Ovary (tissue), 9 donors: ENCODE results near the gene ZC3H7A. TPM values are rescaled to one million over a fixed set of nuclear protein-coding genes. Genes with fewer than 3 reads are reported as not detected.

ENCODE experiments used
- DNase-seq, 5 donors: peaks; one replicate each; pipeline ENCODE4 v3.0.0-alpha.2; 2019 to 2020
- H3K27ac ChIP-seq, 2 donors: fragments of 200-600 bp; one replicate each; pipeline versions ENCODE4 v1.5.1 to v1.8.0; 2019 to 2022
- H3K27me3 ChIP-seq: fragments of 200-600 bp; one replicate; pipeline ENCODE4 v1.8.0; 2022
- H3K36me3 ChIP-seq: fragments of 200-600 bp; sonication (generic); one replicate; pipeline ENCODE4 v1.5.1; 2019
- H3K4me1 ChIP-seq: one replicate; pipeline ENCODE4 v1.8.1; 2013; ENCODE audit warnings: mild to moderate bottlenecking, moderate library complexity; ENCODE audit not compliant: insufficient read depth
- H3K4me3 ChIP-seq: fragments of 200-600 bp; sonication (generic); one replicate; pipeline ENCODE4 v1.5.1; 2017
- H3K9me3 ChIP-seq, 2 donors: fragments of 200-600 bp in 1 of 2; sonication (generic) in 1 of 2; one replicate each; pipeline versions ENCODE4 v1.5.1 to v1.8.1; 2013 to 2019; ENCODE audit warnings: mild to moderate bottlenecking in 1 of 2, moderate library complexity in 1 of 2
- CTCF ChIP-seq, 3 donors: fragments of 450-650 bp in 2 of 3; fragments of 200-600 bp in 1 of 3; IDR thresholded peaks; one replicate each; pipeline versions ENCODE4 v1.5.1 to v1.8.0; 2016 to 2022; ENCODE audit warnings: antibody characterized with exemption in 3 of 3, mild to moderate bottlenecking in 1 of 3
- EP300 ChIP-seq: sonication (generic); formaldehyde crosslinking; IDR thresholded peaks from one replicate; pipeline ENCODE4 v1.6.1; 2017; ENCODE audit warnings: antibody characterized with exemption
- POLR2A ChIP-seq: fragments of 450-650 bp; IDR thresholded peaks from one replicate; pipeline ENCODE4 v1.6.1; 2017; ENCODE audit warnings: antibody characterized with exemption, mild to moderate bottlenecking, moderate library complexity
- WGBS, 3 donors: extraction: QIAGEN DNeasy Blood & Tissue Kit in 1 of 3; methylation state at CpG; one replicate each; pipeline versions ENCODE4 v1.1.5 to v1.1.7; 2013 to 2017; 5-methylcytosine and 5-hydroxymethylcytosine counted together
- intact Hi-C, 4 donors: fragments of 100-400 bp; cut with DNase I; formaldehyde crosslinking; loops; one replicate each; pipeline versions ENCODE4 v1.11.0 to v1.15.1; 2022 to 2023
- polyA plus RNA-seq, 2 donors: library from polyadenylated mRNA; stranded (reverse); fragments of 200-250 nt in 1 of 2; fragments of 350-450 nt in 1 of 2; fragmentation: Illumina TruSeq in 1 of 2; extraction: RNeasy Lipid Tissue Mini Kit (QIAGEN cat#74804) in 1 of 2; gene quantifications; one replicate each; pipeline ENCODE4 v1.2.3, GENCODE V29; 2013 to 2014
- total RNA-seq, 7 donors: library from RNA; depleted of rRNA in 2 of 7; stranded (reverse); fragments of >200 nt in 2 of 7; fragmentation: NEBNext Ultra II Directional in 3 of 7; extraction: Animal tissue kit (Norgen Biotek cat#: 25700) in 3 of 7; gene quantifications; one replicate each; pipeline versions ENCODE4 v1.1.0 to v1.2.4, GENCODE V29; 2016 to 2023
- donor health status: DM: no; HTN: no; CAD: no; lungs with moderate emphysema.
- donor health status: DM: no; HTN: no; CAD: no.
- donor health status: Bipolar disorder and iron deficiency.
- donor health status: DM: yes; HTN: yes; CAD: no.
- donor health status: DM: no; HTN: no; CAD: no.
- donor health status: DM: yes; HTN: yes; CAD: no.

The ZC3H7A gene
- total and polyA plus RNA-seq, 9 donors, result 34.9 to 60.9 (median 50.7) TPM

GRCh38 chr16:11805556-11805955 is 8.5 kb upstream of the ZC3H7A start:
- Histone ChIP-seq H3K4me3 (no peak overlapping the region), H3K27me3 (no peaks in the 10 kb centered on the region), H3K36me3 (no peaks in the 10 kb centered on the region), H3K9me3 (no peaks in the 10 kb centered on the region), H3K27ac (no peak overlapping the region), H3K4me1 (no peaks in the 10 kb centered on the region)
- DNase-seq, result no peak
- 71 to 85% (median 77%) methylated on average over 3 of the region's 3 CpGs for WGBS, 3 donors
- TF ChIP-seq CTCF (IDR thresholded peaks at IDR 0.05) (no peak), EP300 (no peak), POLR2A (no peak)
- intact Hi-C loops, result no loop called here

- Histone ChIP-seq H3K4me3 (no peak overlapping the region), H3K36me3 (no peaks in the 10 kb centered on the region), H3K27ac (no peak overlapping the region), H3K27me3 (no peaks in the 10 kb centered on the region), H3K9me3 (no peaks in the 10 kb centered on the region), H3K4me1 (peaks cover 7% of the 10 kb centered on the region)
- intact Hi-C loops, result no loop called here
- no peak for TF ChIP-seq POLR2A
- no peak for TF ChIP-seq EP300
- TF ChIP-seq CTCF (IDR thresholded peaks at IDR 0.05), result no peak
- DNase-seq, result no peak
- WGBS, 3 donors, result 43 to 59% (median 57%) methylated on average over 3 of the region's 3 CpGs
These were observed 4.5 kb upstream of the ZC3H7A start for GRCh38 chr16:11801481-11802021.

- H3K9me3 ChIP-seq, result no peaks in the 10 kb centered on the region
- TF ChIP-seq CTCF (IDR thresholded peaks at IDR 0.05) (no peak), POLR2A (no peak), EP300 (no peak)
- 83 to 97% (median 88%) methylated on average over 3 of the region's 3 CpGs for WGBS, 3 donors
- no peak overlapping the region for H3K4me3 ChIP-seq
- no peaks in the 10 kb centered on the region for H3K27me3 ChIP-seq
- H3K4me1 ChIP-seq, result peaks cover 10% of the 10 kb centered on the region
- no peaks in the 10 kb centered on the region for H3K36me3 ChIP-seq
- no peak for DNase-seq
- intact Hi-C loops, result no loop called here
- H3K27ac ChIP-seq, result no peak overlapping the region
These were observed 3.3 kb upstream of the ZC3H7A start for GRCh38 chr16:11800382-11800718.

- intact Hi-C loops, result loop anchor here in 1 of 4 donors (10.0 kb wide), 1 partner anchor 55 kb away; the partner anchor contains the start of gene TXNDC11
- WGBS, 3 donors, result 85 to 92% (median 87%) methylated on average over 14 of the region's 14 CpGs
- no peaks in the 10 kb centered on the region for H3K27me3 ChIP-seq
- H3K36me3 ChIP-seq, result no peaks in the 10 kb centered on the region
- no peak overlapping the region for H3K4me3 ChIP-seq
- peaks cover 11% of the 10 kb centered on the region for H3K4me1 ChIP-seq
- no peak for DNase-seq
- H3K27ac ChIP-seq, result no peak overlapping the region
- no peaks in the 10 kb centered on the region for H3K9me3 ChIP-seq
- no peak for TF ChIP-seq CTCF (IDR thresholded peaks at IDR 0.05)
- no peak for TF ChIP-seq EP300
- no peak for TF ChIP-seq POLR2A
These were observed 2.7 kb upstream of the ZC3H7A start for GRCh38 chr16:11799509-11800381.
